ENCODE measurements around the gene GPC1.

GPC1 gene

GRCh38 chr2:240397924-240398645 is 37.4 kb upstream of the GPC1 start:
- TF ChIP-seq, protein P1, sequence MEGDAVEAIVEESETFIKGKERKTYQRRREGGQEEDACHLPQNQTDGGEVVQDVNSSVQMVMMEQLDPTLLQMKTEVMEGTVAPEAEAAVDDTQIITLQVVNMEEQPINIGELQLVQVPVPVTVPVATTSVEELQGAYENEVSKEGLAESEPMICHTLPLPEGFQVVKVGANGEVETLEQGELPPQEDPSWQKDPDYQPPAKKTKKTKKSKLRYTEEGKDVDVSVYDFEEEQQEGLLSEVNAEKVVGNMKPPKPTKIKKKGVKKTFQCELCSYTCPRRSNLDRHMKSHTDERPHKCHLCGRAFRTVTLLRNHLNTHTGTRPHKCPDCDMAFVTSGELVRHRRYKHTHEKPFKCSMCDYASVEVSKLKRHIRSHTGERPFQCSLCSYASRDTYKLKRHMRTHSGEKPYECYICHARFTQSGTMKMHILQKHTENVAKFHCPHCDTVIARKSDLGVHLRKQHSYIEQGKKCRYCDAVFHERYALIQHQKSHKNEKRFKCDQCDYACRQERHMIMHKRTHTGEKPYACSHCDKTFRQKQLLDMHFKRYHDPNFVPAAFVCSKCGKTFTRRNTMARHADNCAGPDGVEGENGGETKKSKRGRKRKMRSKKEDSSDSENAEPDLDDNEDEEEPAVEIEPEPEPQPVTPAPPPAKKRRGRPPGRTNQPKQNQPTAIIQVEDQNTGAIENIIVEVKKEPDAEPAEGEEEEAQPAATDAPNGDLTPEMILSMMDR (IDR thresholded peaks at IDR 0.05; ENCODE audit: extremely low read depth, insufficient read depth, missing control alignments), result no peak
- in situ Hi-C loops (cut with MboI; ENCODE audit: low pct_unique_long_range_greater_than_20kb, low sequenced_read_pairs, unreplicated experiment), result no loop called here
- DNase-seq (ENCODE audit: low spot score), result no peak

DNA sequence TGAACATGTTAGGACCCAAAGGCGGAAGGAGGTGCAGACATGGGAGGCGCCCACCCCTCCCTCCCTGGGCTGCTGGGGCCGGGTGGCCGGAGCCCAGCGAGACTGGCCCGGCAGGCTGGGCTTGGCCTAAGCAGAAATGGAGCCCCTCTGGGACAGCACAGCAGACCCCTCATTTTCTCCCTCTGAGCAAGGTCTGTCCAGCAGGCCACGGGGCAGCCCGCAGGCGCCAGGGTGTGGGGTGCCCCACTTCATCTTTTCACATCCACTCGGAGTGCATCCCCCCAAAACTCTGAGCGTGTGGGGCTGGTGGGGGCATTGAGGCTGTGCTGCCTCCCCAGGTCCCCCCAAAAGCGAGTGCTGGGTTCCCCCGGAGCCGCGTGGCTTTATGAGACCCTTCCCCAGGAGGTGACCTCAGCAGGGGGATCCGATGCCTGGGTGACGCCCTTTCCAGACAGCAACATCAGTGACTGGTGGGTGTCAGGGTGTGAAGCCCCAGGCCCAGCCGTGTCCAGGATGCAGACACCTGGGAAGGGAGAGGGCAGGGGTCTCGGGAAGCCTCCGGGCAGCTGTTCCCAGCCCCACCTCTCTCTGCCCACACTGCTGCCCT is 36.7 kb upstream of the GPC1 start:
- in situ Hi-C loops (cut with MboI; ENCODE audit: low pct_unique_long_range_greater_than_20kb, low sequenced_read_pairs, unreplicated experiment), result no loop called here
- DNase-seq (ENCODE audit: low spot score), result no peak
- TF ChIP-seq, protein P1 (IDR thresholded peaks at IDR 0.05; ENCODE audit: extremely low read depth, insufficient read depth, missing control alignments), result no peak

DNA sequence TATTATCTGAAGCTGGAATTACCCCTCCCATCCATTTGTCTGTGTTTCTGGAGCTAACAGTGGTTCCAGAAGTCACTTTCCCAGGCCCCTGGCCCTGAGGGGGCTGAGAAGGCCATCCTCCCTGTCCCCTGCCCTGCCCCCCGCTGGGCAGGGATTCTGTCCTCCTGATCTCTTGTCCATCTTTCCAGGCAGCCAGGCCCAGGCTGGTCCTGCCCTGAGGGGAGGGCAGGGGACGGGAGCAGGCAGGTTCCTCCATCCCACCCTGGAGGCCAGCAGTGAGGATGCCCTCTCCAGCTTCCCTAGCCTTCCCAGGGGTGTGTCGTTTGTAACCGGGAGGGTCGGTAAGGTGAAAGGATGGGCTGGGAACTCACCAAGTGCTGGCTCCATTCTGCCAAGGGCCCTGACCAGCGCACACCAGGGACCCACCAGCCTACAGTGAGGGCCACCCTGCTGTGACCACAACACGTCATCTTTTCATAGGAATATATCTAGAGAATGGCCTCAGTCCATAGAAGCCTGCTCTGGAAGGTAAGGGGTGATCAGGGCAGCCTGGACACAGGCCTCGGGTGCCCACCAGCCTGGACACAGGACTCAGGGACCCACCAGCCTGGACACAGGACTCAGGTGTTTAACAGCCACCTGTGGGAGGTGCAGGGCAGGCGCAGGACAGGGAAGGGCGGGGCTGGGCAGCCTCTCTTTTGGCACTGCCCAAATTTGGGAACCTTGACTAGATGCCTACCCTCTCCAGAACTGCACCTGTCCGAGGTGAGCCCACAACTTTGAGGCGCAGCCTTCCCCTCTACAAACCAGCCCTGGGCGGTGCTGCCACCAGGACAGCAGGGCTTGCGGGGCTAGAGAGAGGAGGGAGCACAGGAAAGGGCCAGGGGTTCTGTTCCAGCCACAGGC is 35.8 kb upstream of the GPC1 start:
- in situ Hi-C loops (cut with MboI; ENCODE audit: low pct_unique_long_range_greater_than_20kb, low sequenced_read_pairs, unreplicated experiment), result no loop called here
- TF ChIP-seq, protein P1 (IDR thresholded peaks at IDR 0.05; ENCODE audit: extremely low read depth, insufficient read depth, missing control alignments), result no peak
- no peak for DNase-seq (ENCODE audit: low spot score)

- TF ChIP-seq, protein P1 (IDR thresholded peaks at IDR 0.05; ENCODE audit: extremely low read depth, insufficient read depth, missing control alignments), result no peak
- no peak for DNase-seq (ENCODE audit: low spot score)
- in situ Hi-C loops (cut with MboI; ENCODE audit: low pct_unique_long_range_greater_than_20kb, low sequenced_read_pairs, unreplicated experiment), result no loop called here
Measured at GRCh38 chr2:240400371-240401161, 34.9 kb upstream of the GPC1 start.

DNA sequence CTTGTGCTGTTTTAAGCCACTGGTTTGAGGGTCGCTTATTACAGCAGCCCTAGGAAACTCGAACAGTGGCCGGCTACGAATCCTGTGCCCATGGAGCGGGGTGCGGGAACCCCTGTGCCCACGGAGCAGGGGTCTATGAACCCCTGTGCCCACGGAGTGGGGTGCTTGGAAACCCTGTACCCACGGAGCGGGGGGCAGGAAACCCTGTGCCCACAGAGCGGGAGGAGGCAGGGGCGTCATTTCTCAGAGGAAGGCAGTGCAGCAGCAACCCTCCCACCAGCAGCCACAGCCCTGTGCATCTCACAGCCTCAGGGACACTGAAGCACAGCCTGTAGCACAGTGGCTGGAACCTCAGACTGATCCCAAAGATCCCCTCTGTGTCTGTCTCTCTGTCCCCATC is 34.2 kb upstream of the GPC1 start:
- TF ChIP-seq, protein P1 (IDR thresholded peaks at IDR 0.05; ENCODE audit: extremely low read depth, insufficient read depth, missing control alignments), result no peak
- in situ Hi-C loops (cut with MboI; ENCODE audit: low pct_unique_long_range_greater_than_20kb, low sequenced_read_pairs, unreplicated experiment), result no loop called here
- no peak for DNase-seq (ENCODE audit: low spot score)
